Glutamatergic neuron (in vitro differentiated cells): ENCODE data around the gene UQCR10. TPM values are rescaled to one million over a fixed set of nuclear protein-coding genes. Genes with fewer than 3 reads are reported as not detected.
A peak's percentile ranks its signal among the peaks of the same experiment; 100 is the strongest.

Experiments used
- DNase-seq: peaks from one replicate; pipeline ENCODE4 v3.0.0; 2022
- H3K27ac Mint-ChIP-seq: one replicate; pipeline ENCODE4 v1.8.0; 2020; ENCODE audit warnings: mild to moderate bottlenecking, mixed read lengths, inconsistent platforms; ENCODE audit not compliant: unreplicated experiment
- H3K27me3 Mint-ChIP-seq: one replicate; pipeline ENCODE4 v1.8.0; 2020; ENCODE audit warnings: mild to moderate bottlenecking, moderate library complexity, mixed read lengths, inconsistent platforms; ENCODE audit not compliant: unreplicated experiment
- H3K36me3 Mint-ChIP-seq: one replicate; pipeline ENCODE4 v1.8.0; 2020; ENCODE audit warnings: mild to moderate bottlenecking, mixed read lengths, inconsistent platforms; ENCODE audit not compliant: unreplicated experiment
- H3K4me1 Mint-ChIP-seq: one replicate; pipeline ENCODE4 v1.8.0; 2020; ENCODE audit warnings: mild to moderate bottlenecking, low read depth, mixed read lengths, inconsistent platforms; ENCODE audit not compliant: unreplicated experiment
- H3K4me3 Mint-ChIP-seq: one replicate; pipeline ENCODE4 v1.8.0; 2020; ENCODE audit warnings: mild to moderate bottlenecking, mixed read lengths, inconsistent platforms; ENCODE audit not compliant: unreplicated experiment
- H3K9me3 Mint-ChIP-seq: one replicate; pipeline ENCODE4 v1.8.0; 2020; ENCODE audit warnings: mild to moderate bottlenecking, moderate library complexity, mixed read lengths, inconsistent platforms; ENCODE audit not compliant: unreplicated experiment
- total RNA-seq: library from RNA; stranded (reverse); fragmentation: NEBNext Ultra II Directional; extraction: Animal tissue kit (Norgen Biotek cat#: 25700); gene quantifications from one replicate; pipeline ENCODE4 v1.2.1, GENCODE V29; 2021; ENCODE audit not compliant: unreplicated experiment
- TF ChIP-seq, protein P1 (sequence below): fragments of 200-600 bp; sonication (generic); IDR thresholded peaks from one replicate; pipeline ENCODE4 v1.5.0; 2021; ENCODE audit not compliant: partially characterized antibody, unreplicated experiment

UQCR10 gene
- total RNA-seq, 1 donor from 2014 or later: 77.7 TPM

DNA sequence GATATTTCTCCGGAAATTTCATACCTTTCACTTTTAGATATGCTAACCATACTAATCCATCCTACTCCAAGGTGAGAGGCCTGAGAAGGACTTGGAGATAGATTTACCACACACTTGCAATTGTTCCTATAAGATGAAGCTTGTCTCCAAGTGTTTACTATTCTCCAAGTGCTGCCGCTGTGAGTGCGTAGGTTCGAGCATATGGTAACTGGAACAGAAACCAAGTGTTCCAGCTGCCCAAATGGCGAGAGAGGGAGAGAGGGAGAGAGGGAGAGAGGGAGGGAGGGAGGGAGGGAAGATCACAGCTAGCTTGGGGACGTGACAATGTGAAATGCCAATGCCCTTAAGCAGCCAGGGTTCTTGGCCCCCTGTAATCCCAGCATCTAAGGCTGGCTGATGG is 49.4 kb downstream of the UQCR10 start:
- peaks cover 27% of the 10 kb centered on the region for H3K4me1 Mint-ChIP-seq
- peak overlapping the region; percentile 75 for H3K27ac Mint-ChIP-seq
- no peak for DNase-seq
- peaks cover 8% of the 10 kb centered on the region for H3K27me3 Mint-ChIP-seq
- peaks cover 4% of the 10 kb centered on the region for H3K9me3 Mint-ChIP-seq
- TF ChIP-seq, protein P1, sequence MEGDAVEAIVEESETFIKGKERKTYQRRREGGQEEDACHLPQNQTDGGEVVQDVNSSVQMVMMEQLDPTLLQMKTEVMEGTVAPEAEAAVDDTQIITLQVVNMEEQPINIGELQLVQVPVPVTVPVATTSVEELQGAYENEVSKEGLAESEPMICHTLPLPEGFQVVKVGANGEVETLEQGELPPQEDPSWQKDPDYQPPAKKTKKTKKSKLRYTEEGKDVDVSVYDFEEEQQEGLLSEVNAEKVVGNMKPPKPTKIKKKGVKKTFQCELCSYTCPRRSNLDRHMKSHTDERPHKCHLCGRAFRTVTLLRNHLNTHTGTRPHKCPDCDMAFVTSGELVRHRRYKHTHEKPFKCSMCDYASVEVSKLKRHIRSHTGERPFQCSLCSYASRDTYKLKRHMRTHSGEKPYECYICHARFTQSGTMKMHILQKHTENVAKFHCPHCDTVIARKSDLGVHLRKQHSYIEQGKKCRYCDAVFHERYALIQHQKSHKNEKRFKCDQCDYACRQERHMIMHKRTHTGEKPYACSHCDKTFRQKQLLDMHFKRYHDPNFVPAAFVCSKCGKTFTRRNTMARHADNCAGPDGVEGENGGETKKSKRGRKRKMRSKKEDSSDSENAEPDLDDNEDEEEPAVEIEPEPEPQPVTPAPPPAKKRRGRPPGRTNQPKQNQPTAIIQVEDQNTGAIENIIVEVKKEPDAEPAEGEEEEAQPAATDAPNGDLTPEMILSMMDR: no peak
- H3K4me3 Mint-ChIP-seq: no peak overlapping the region
- H3K36me3 Mint-ChIP-seq: no peaks in the 10 kb centered on the region

DNA sequence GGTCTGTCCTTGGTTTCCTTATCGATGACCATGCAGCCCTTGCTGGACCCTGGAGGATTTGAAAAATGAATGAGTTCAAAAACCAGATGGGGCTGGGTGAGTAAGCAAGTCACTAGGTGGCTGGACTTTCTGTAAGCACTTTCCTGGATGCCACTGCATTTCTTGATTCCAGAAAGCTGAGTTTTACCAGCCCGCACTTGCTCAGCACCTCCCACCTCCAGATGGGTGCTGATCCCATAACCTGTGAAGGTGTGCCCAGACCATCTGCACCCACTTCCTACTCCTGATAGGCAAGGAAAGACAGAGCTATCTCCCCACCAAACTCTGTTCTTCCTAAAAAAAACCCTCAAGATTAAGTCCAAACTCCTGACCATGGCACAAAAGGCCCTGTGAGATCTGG is 49.8 kb downstream of the UQCR10 start:
- no peak for DNase-seq
- Mint-ChIP-seq H3K4me1 (peaks cover 27% of the 10 kb centered on the region), H3K27ac (no peak overlapping the region), H3K9me3 (peaks cover 4% of the 10 kb centered on the region), H3K36me3 (no peaks in the 10 kb centered on the region), H3K27me3 (peaks cover 8% of the 10 kb centered on the region), H3K4me3 (no peak overlapping the region)
- TF ChIP-seq, protein P1: no peak

DNA sequence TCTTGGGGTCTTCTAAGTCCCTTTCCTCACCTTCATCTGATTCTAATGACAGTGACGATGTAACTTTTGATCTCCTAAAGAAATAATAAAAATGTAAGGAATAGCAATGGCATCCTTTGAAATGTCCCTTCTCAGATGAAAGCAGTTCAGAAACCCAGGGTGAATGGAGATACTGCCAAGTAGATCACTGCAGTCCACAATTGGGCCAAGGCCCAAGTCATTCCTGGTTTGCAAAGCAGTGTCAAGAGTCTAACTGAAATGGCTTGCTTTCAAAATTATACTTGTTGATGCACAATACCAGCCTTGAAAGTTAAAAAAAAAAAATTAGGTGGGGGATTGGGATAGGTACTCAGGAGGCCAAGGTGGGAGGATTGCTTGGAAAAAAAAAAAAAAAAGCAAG is 50.6 kb downstream of the UQCR10 start:
- TF ChIP-seq, protein P1: no peak
- Mint-ChIP-seq H3K9me3 (peaks cover 4% of the 10 kb centered on the region), H3K36me3 (no peaks in the 10 kb centered on the region), H3K27me3 (peaks cover 8% of the 10 kb centered on the region), H3K4me1 (peaks cover 27% of the 10 kb centered on the region), H3K27ac (no peak overlapping the region), H3K4me3 (no peak overlapping the region)
- DNase-seq: no peak

DNA sequence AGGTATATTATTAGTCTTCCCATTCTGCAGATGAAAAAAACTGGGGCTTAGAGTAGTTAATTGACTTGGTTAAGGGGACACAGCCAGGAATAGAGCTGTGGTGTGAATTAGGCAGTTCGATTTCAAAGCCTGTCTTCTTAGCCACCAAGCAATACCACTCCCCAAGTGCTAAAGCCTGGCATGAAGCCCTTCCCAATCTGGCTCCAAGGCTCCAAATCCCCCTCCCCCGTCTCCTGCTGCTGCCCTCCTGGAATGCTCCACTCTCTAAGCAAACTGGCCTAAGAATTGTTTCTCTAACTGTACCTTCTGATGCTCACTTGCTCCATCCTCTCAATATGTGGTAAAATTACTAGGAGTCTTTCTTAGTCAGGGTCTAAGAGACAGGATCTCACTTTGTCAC is 52.3 kb downstream of the UQCR10 start:
- no peak for DNase-seq
- H3K36me3 Mint-ChIP-seq: no peaks in the 10 kb centered on the region
- TF ChIP-seq, protein P1: no peak
- no peak overlapping the region for H3K4me3 Mint-ChIP-seq
- no peak overlapping the region for H3K27ac Mint-ChIP-seq
- H3K9me3 Mint-ChIP-seq: peaks cover 4% of the 10 kb centered on the region
- H3K4me1 Mint-ChIP-seq: peaks cover 27% of the 10 kb centered on the region
- H3K27me3 Mint-ChIP-seq: peaks cover 7% of the 10 kb centered on the region

Other genes with a start within 250 kb of the UQCR10 start
- 175 TPM for gene THOC5, start 213.6 kb upstream of the UQCR10 start, total RNA-seq
- 194 TPM for gene NIPSNAP1, start 186.3 kb upstream of the UQCR10 start, total RNA-seq
- gene NF2, start 163.7 kb upstream of the UQCR10 start, total RNA-seq: 35.4 TPM
- gene CABP7, start 47.4 kb upstream of the UQCR10 start, total RNA-seq: 14.6 TPM
- gene ZMAT5, start 362 bp upstream of the UQCR10 start, total RNA-seq: 16.9 TPM
- 67.8 TPM for gene ASCC2, start 70.9 kb downstream of the UQCR10 start, total RNA-seq
- gene MTMR3, start 115.8 kb downstream of the UQCR10 start, total RNA-seq: 51.7 TPM